ENCODE results near the gene MYH14. TPM values are rescaled to one million over a fixed set of nuclear protein-coding genes. Genes with fewer than 3 reads are reported as not detected.
A peak's percentile ranks its signal among the peaks of the same experiment; 100 is the strongest.

Gene MYH14
- total and polyA plus RNA-seq, 2 of the 8 experiments (the other 6 are each of a cell fraction or from before 2014, with no cell fraction given), result 17.3 to 28.6 TPM

DNA sequence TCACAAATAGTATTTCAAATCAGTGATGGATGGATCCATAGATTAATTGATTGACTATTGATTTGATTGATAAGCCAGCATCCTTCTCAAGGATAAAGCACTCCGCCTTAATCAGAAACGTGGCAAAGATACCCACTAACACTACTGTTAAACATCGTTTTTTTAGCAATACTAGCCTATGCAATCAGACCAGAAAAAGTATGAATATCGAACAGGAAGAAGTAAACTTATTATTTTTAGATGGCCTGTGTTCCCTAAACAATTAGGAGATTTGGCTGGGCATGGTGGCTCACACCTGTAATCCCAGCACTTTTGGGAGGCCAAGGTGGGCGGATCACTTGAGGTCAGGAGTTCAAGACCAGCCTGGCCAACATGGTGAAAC lies 49.5 kb downstream of the MYH14 start:
- DNase-seq (ENCODE audit: low read depth in 1 of 2, low spot score in 2 of 2) (no peak), FAIRE-seq (no peak)
- H2AFZ ChIP-seq (ENCODE audit: low read length), result no peak overlapping the region
- no peak overlapping the region for H2BK15ac ChIP-seq (ENCODE audit: low read length)
- POLR2A ChIA-PET (ENCODE audit: partially characterized antibody), result no interaction called here
- TF ChIP-seq SP4 (IDR thresholded peaks at IDR 0.05; ENCODE audit: low read length) (no peak), KDM1A (IDR thresholded peaks at IDR 0.05; ENCODE audit: borderline replicate concordance, low read length) (0 out of 2 replicates have a peak, but pooled peaks have one; percentile 19)
- no peak overlapping the region for H3K4ac ChIP-seq (replicated peaks; ENCODE audit: insufficient read length, low read depth, low read length)
- 92% methylated on average over 5 of the region's 5 CpGs; no CpG with 5 or more reads in 1 of the 2 experiments for WGBS, 2 experiments (ENCODE audit: extremely low coverage in 1 of 2, insufficient coverage in 1 of 2, insufficient read length in 1 of 2, insufficient replicate concordance in 2 of 2, low coverage in 1 of 2, low lambda C conversion rate in 2 of 2, missing lambda C conversion rate in 1 of 2)
- H2BK120ac ChIP-seq (replicated peaks; ENCODE audit: low read depth, low read length), result no peak overlapping the region
- no peak overlapping the region for H3K4me2 ChIP-seq (ENCODE audit: insufficient read depth in 1 of 2, low read depth in 2 of 2, low read length in 2 of 2)
- H4K5ac ChIP-seq (ENCODE audit: insufficient read length, low read depth, low read length), result no peak overlapping the region
- H3K23ac ChIP-seq (ENCODE audit: insufficient read length), result no peak overlapping the region
- H3K23me2 ChIP-seq (ENCODE audit: low read depth, low read length), result no peaks in the 10 kb centered on the region
- H3K4me1 ChIP-seq (replicated peaks in 1 of 4; ENCODE audit: control insufficient read depth in 3 of 4, insufficient read depth in 4 of 4, low read length in 3 of 4), result no peaks in the 10 kb centered on the region
- H3K79me1 ChIP-seq (ENCODE audit: low read depth, low read length), result no peaks in the 10 kb centered on the region
- H2BK5ac ChIP-seq (ENCODE audit: low read depth, low read length), result no peak overlapping the region
- H2BK20ac ChIP-seq (ENCODE audit: low read length), result no peak overlapping the region
- H3K79me2 ChIP-seq (ENCODE audit: control insufficient read depth in 1 of 2, insufficient read depth in 2 of 2, low read length in 2 of 2), result no peaks in the 10 kb centered on the region
- H3K4me3 ChIP-seq (ENCODE audit: extremely low read depth in 1 of 4, insufficient read depth in 2 of 4, low read depth in 3 of 4, low read length in 4 of 4), result no peak overlapping the region
- no peak overlapping the region for H4K8ac ChIP-seq (ENCODE audit: extremely low read depth, insufficient read depth, low read length)
- no peaks in the 10 kb centered on the region for H4K20me1 ChIP-seq (replicated peaks in 1 of 2; ENCODE audit: control insufficient read depth in 1 of 2, insufficient read depth in 2 of 2, low read length in 2 of 2)
- no peak overlapping the region for H2AK5ac ChIP-seq (ENCODE audit: low read depth, low read length)
- H3K9ac ChIP-seq (replicated peaks in 1 of 4; ENCODE audit: extremely low read depth in 1 of 4, low read depth in 3 of 4, low read length in 3 of 4), result no peak overlapping the region
- no peak overlapping the region for H3K18ac ChIP-seq (ENCODE audit: extremely low read depth, low read length)
- peaks cover 2 to 38% (median 22%) of the 10 kb centered on the region in 4 experiments; a peak in 7 of 8 replicates for H3K36me3 ChIP-seq (ENCODE audit: control insufficient read depth in 2 of 4, insufficient read depth in 4 of 4, low read length in 3 of 4)
- H3K27ac ChIP-seq (ENCODE audit: low read depth, low read length), result no peak overlapping the region
- H3K27me3 ChIP-seq (replicated peaks in 1 of 4; ENCODE audit: control insufficient read depth in 3 of 4, extremely low read depth in 1 of 4, insufficient read depth in 3 of 4, low read length in 3 of 4), result no peaks in the 10 kb centered on the region
- H3K9me3 ChIP-seq (ENCODE audit: insufficient read depth in 2 of 2, low read depth in 1 of 2, low read length in 1 of 2), result peaks cover 17 to 18% of the 10 kb centered on the region in 2 experiments
- H2BK12ac ChIP-seq (ENCODE audit: low read depth, low read length), result no peak overlapping the region
- H3K56ac ChIP-seq (replicated peaks; ENCODE audit: insufficient read length, low read depth, low read length), result no peak overlapping the region
- CTCF ChIA-PET (ENCODE audit: partially characterized antibody), result interaction anchor here (0.6 to 14.7 kb wide), 19 partner anchors 11 to 105 kb away, joined by 3 to 397 read pairs (median 4); partner anchors contain the start of genes IZUMO2 and MYH14
- no peak overlapping the region for H4K91ac ChIP-seq (replicated peaks; ENCODE audit: insufficient read length, low read length)
- no peak overlapping the region for H3K14ac ChIP-seq (ENCODE audit: insufficient read length)
